HG03108 (cell line): ENCODE measurements around the gene UGT1A10.
"Not testable (repeated sequence)": the region's sequence is repeated elsewhere in the genome, so short reads cannot be mapped to it uniquely, and the experiment has no call there.

Experiments
- ATAC-seq: cut with Tn5 transposase; IDR thresholded peaks from one replicate; pipeline ENCODE4 v1.9.1; 2021; ENCODE audit warnings: moderate library complexity; ENCODE audit not compliant: unreplicated experiment

The UGT1A10 gene

GRCh38 chr2:233691443-233692433 lies 55.5 kb downstream of the UGT1A10 start:
- no peak for ATAC-seq

GRCh38 chr2:233692648-233693047 lies 56.4 kb downstream of the UGT1A10 start, which contains the start of gene UGT1A6:
UGT1A6 (plus strand) TSS chr2:233692890; CDS start chr2:233693005, 115 bp downstream.
- no peak for ATAC-seq

- ATAC-seq: no peak
Observed at GRCh38 chr2:233693963-233694362, 57.7 kb downstream of the UGT1A10 start.

- no peak for ATAC-seq
Observed at GRCh38 chr2:233698740-233699139, 62.5 kb downstream of the UGT1A10 start.

- no peak for ATAC-seq
Observed at GRCh38 chr2:233699424-233700027, 63.3 kb downstream of the UGT1A10 start.

- ATAC-seq: no peak
Observed at GRCh38 chr2:233700028-233700635, 63.9 kb downstream of the UGT1A10 start.

- not testable (repeated sequence) for ATAC-seq
Observed at GRCh38 chr2:233700842-233701241, 64.6 kb downstream of the UGT1A10 start.

- ATAC-seq: no peak
Observed at GRCh38 chr2:233702238-233702637, 66.0 kb downstream of the UGT1A10 start.

- ATAC-seq: no peak
Observed at GRCh38 chr2:233705911-233706506, 69.8 kb downstream of the UGT1A10 start.

GRCh38 chr2:233706720-233707119 lies 70.5 kb downstream of the UGT1A10 start:
- ATAC-seq: no peak

- no peak for ATAC-seq
Observed at GRCh38 chr2:233707940-233708644, 71.8 kb downstream of the UGT1A10 start.

- no peak for ATAC-seq
Observed at GRCh38 chr2:233708942-233709341, 72.7 kb downstream of the UGT1A10 start.

- ATAC-seq: peak; percentile 59
Observed at GRCh38 chr2:233711312-233712008, 75.2 kb downstream of the UGT1A10 start.

- ATAC-seq: no peak
Observed at GRCh38 chr2:233712611-233713261, 76.5 kb downstream of the UGT1A10 start, which contains the start of gene UGT1A5. UGT1A5 (plus strand) TSS chr2:233712907; CDS start chr2:233712992, 85 bp downstream.

GRCh38 chr2:233713262-233713615 lies 77.0 kb downstream of the UGT1A10 start:
- no peak for ATAC-seq

GRCh38 chr2:233714121-233714520 lies 77.9 kb downstream of the UGT1A10 start:
- ATAC-seq: no peak

- no peak for ATAC-seq
Observed at GRCh38 chr2:233718552-233718951, 82.3 kb downstream of the UGT1A10 start, which contains the start of gene UGT1A4. UGT1A4 (plus strand) TSS chr2:233718736; CDS start chr2:233718821, 85 bp downstream.

- no peak for ATAC-seq
Observed at GRCh38 chr2:233728723-233729301, 92.6 kb downstream of the UGT1A10 start, which contains the start of gene UGT1A3. UGT1A3 (plus strand) TSS chr2:233729042; CDS start chr2:233729127, 85 bp downstream.
